ENCODE data around the gene HDGFL3. TPM values are rescaled to one million over a fixed set of nuclear protein-coding genes. Genes with fewer than 3 reads are reported as not detected.

HDGFL3 gene
- total and polyA plus RNA-seq, 9 donors = 24.7 to 67.6 (median 52.6) TPM

- H3K4me1 ChIP-seq (ENCODE audit: insufficient read depth) = no peaks in the 10 kb centered on the region
- intact Hi-C loops (cut with DNase I) = loop anchor here in 2 of 4 donors (2.0 to 5.0 kb wide), 2 partner anchors 140 kb away; partner anchors contain the start of gene BTBD1 (in 2 of the 2)
- H3K36me3 ChIP-seq = no peaks in the 10 kb centered on the region
- H3K27ac ChIP-seq = peak overlapping the region; percentile 88 to 93
- no peaks in the 10 kb centered on the region for H3K9me3 ChIP-seq
- peak overlapping the region; percentile 96 for H3K4me3 ChIP-seq
- H3K27me3 ChIP-seq = no peaks in the 10 kb centered on the region
- peak; percentile 42 to 75 (median 60) for DNase-seq
- WGBS, 3 donors = 0 to 1% (median 0%) methylated on average over 50 to 93 of the region's 93 CpGs
- TF ChIP-seq EP300 (IDR thresholded peaks at IDR 0.05) (no peak), POLR2A (IDR thresholded peaks at IDR 0.05) (no peak), CTCF (IDR thresholded peaks at IDR 0.05) (no peak)
Measured at GRCh38 chr15:83207009-83207659, 489 bp downstream of the HDGFL3 start.

GRCh38 chr15:83206526-83207008, 1.1 kb downstream of the HDGFL3 start:
- DNase-seq = peak in 2 of 5 donors; percentile 11 to 57

GRCh38 chr15:83205725-83206324, 1.8 kb downstream of the HDGFL3 start:
- 42 to 59% (median 52%) methylated on average over 4 of the region's 4 CpGs for WGBS, 3 donors
- no peak for TF ChIP-seq EP300 (IDR thresholded peaks at IDR 0.05)
- no peak for TF ChIP-seq CTCF (IDR thresholded peaks at IDR 0.05)
- TF ChIP-seq POLR2A (IDR thresholded peaks at IDR 0.05) = no peak
- Histone ChIP-seq H3K27me3 (no peaks in the 10 kb centered on the region), H3K4me3 (no peak overlapping the region), H3K9me3 (no peaks in the 10 kb centered on the region), H3K27ac (no peak overlapping the region), H3K4me1 (ENCODE audit: insufficient read depth) (no peaks in the 10 kb centered on the region), H3K36me3 (no peaks in the 10 kb centered on the region)
- intact Hi-C loops (cut with DNase I) = loop anchor here in 2 of 4 donors (2.0 to 5.0 kb wide), 2 partner anchors 139 kb away; partner anchors contain the start of gene BTBD1 (in 2 of the 2)
- no peak for DNase-seq

More at GRCh38 chr15:83206526-83207008, 1.1 kb downstream of the HDGFL3 start:
- Histone ChIP-seq H3K4me3 (peak overlapping the region; percentile 96), H3K27me3 (no peaks in the 10 kb centered on the region), H3K36me3 (no peaks in the 10 kb centered on the region), H3K4me1 (ENCODE audit: insufficient read depth) (no peaks in the 10 kb centered on the region), H3K9me3 (no peaks in the 10 kb centered on the region), H3K27ac (peak overlapping the region; percentile 88 to 93)
- intact Hi-C loops (cut with DNase I) = loop anchor here in 2 of 4 donors (2.0 to 5.0 kb wide), 2 partner anchors 139 to 140 kb away; partner anchors contain the start of gene BTBD1 (in 2 of the 2)
- TF ChIP-seq CTCF (IDR thresholded peaks at IDR 0.05) (no peak), EP300 (IDR thresholded peaks at IDR 0.05) (no peak), POLR2A (IDR thresholded peaks at IDR 0.05) (no peak)
- 1 to 2% (median 1%) methylated on average over 19 to 25 of the region's 25 CpGs for WGBS, 3 donors

GRCh38 chr15:83204697-83205096, 2.9 kb downstream of the HDGFL3 start:
- Histone ChIP-seq H3K27ac (no peak overlapping the region), H3K9me3 (no peaks in the 10 kb centered on the region), H3K36me3 (no peaks in the 10 kb centered on the region), H3K4me1 (ENCODE audit: insufficient read depth) (no peaks in the 10 kb centered on the region), H3K27me3 (no peaks in the 10 kb centered on the region), H3K4me3 (no peak overlapping the region)
- WGBS, 3 donors = 49 to 65% (median 51%) methylated on average over 3 of the region's 3 CpGs
- no peak for DNase-seq
- intact Hi-C loops (cut with DNase I) = loop anchor here in 1 of 4 donors (5.0 kb wide), 1 partner anchor 137 kb away; the partner anchor contains the start of gene BTBD1
- TF ChIP-seq CTCF (IDR thresholded peaks at IDR 0.05) (no peak), POLR2A (IDR thresholded peaks at IDR 0.05) (no peak), EP300 (IDR thresholded peaks at IDR 0.05) (no peak)

Data from ovary (tissue), 9 donors.